Activated B cell treated with CpG ODN at 0.5 μM for 24 hours (primary cell): Measurements from ENCODE around the gene ABCB7. TPM values are rescaled to one million over a fixed set of nuclear protein-coding genes. Genes with fewer than 3 reads are reported as not detected.

ENCODE experiments used
- ATAC-seq: fragments of 200-7000 bp; cut with Tn5 transposase; one replicate; pipeline ENCODE4 v1.10.0; 2021; ENCODE audit warnings: low read depth, mild to moderate bottlenecking, moderate library complexity
- CTCF ChIA-PET: fragments of 350-600 bp; sonication (Branson Sonifier 250); formaldehyde crosslinking; loops from one replicate; lab custom pipeline; 2021; ENCODE audit warnings: antibody characterized with exemption; lab: Charles Lee
- POLR2A ChIA-PET: fragments of 350-600 bp; sonication (Branson Sonifier 250); formaldehyde crosslinking; loops from one replicate; lab custom pipeline; 2021; ENCODE audit warnings: antibody characterized with exemption; lab: Charles Lee
- DNase-seq: peaks from one replicate; pipeline ENCODE4 v3.0.0; 2022
- H3K27ac Mint-ChIP-seq: one replicate; pipeline ENCODE4 v1.8.0; 2020; ENCODE audit warnings: mixed read lengths
- H3K27me3 Mint-ChIP-seq: one replicate; pipeline ENCODE4 v1.8.0; 2021; ENCODE audit warnings: mixed read lengths
- H3K36me3 Mint-ChIP-seq: one replicate; pipeline ENCODE4 v1.8.0; 2021; ENCODE audit warnings: low read depth, mixed read lengths
- H3K4me1 Mint-ChIP-seq: one replicate; pipeline ENCODE4 v1.8.0; 2021; ENCODE audit warnings: mixed read lengths
- H3K4me3 Mint-ChIP-seq: one replicate; pipeline ENCODE4 v1.8.0; 2020; ENCODE audit warnings: mild to moderate bottlenecking, mixed read lengths
- H3K9me3 Mint-ChIP-seq: one replicate; pipeline ENCODE4 v1.8.0; 2020; ENCODE audit warnings: mixed read lengths
- intact Hi-C: fragments of 100-400 bp; cut with micrococcal nuclease; formaldehyde crosslinking; loops from one replicate; pipeline ENCODE4 v1.15.1; 2024
- total RNA-seq: library from RNA; stranded (reverse); gene quantifications from 2 replicates; pipeline ENCODE4 v1.2.3, GENCODE V29; 2022
- TF ChIP-seq, protein P1 (sequence below): fragments of 200-600 bp; IDR thresholded peaks from one replicate; pipeline ENCODE4 v1.8.0; 2022; ENCODE audit warnings: antibody characterized with exemption, mild to moderate bottlenecking

Gene ABCB7
- total RNA-seq, 1 donor from 2014 or later: 42.2 TPM

GRCh38 chrX:75156531-75156945, 455 bp upstream of the ABCB7 start:
- CTCF ChIA-PET: no interaction called here
- peaks cover 37% of the 10 kb centered on the region for H3K4me1 Mint-ChIP-seq
- peak overlapping the region; percentile 94 for H3K4me3 Mint-ChIP-seq
- H3K27me3 Mint-ChIP-seq: no peaks in the 10 kb centered on the region
- no peaks in the 10 kb centered on the region for H3K9me3 Mint-ChIP-seq
- intact Hi-C loops: loop anchor here (1.0 to 10.0 kb wide), 4 partner anchors 118 to 1271 kb away; partner anchors contain the start of genes MAGEE1, NEXMIF, RLIM and UPRT
- peak overlapping the region; percentile 96 for H3K27ac Mint-ChIP-seq
- POLR2A ChIA-PET: interaction anchor here (1.2 kb wide), 1 partner anchor 118 kb away, joined by 4 read pairs; the partner anchor contains the start of gene UPRT
- TF ChIP-seq, protein P1, sequence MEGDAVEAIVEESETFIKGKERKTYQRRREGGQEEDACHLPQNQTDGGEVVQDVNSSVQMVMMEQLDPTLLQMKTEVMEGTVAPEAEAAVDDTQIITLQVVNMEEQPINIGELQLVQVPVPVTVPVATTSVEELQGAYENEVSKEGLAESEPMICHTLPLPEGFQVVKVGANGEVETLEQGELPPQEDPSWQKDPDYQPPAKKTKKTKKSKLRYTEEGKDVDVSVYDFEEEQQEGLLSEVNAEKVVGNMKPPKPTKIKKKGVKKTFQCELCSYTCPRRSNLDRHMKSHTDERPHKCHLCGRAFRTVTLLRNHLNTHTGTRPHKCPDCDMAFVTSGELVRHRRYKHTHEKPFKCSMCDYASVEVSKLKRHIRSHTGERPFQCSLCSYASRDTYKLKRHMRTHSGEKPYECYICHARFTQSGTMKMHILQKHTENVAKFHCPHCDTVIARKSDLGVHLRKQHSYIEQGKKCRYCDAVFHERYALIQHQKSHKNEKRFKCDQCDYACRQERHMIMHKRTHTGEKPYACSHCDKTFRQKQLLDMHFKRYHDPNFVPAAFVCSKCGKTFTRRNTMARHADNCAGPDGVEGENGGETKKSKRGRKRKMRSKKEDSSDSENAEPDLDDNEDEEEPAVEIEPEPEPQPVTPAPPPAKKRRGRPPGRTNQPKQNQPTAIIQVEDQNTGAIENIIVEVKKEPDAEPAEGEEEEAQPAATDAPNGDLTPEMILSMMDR: no peak
- peaks cover 12% of the 10 kb centered on the region for H3K36me3 Mint-ChIP-seq
- ATAC-seq (peak; percentile 35), DNase-seq (no peak)

DNA sequence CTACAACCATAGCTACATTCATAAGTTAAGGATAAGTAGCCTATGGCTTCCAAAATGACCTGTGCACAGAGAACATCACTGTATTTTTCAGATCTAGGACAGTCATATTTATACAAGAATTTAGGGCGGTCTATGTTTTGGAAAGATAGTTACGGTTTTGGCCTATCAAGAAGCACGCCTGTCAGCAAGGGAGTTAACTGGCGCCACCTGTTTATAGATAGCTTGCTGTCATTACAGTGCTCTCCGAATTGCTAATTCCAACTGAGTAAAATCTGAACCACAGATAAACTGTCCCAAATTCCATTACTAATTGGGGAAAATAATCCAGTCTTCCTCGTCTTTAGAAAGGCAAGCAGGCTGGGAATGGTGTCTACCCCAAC, 646 bp downstream of the ABCB7 start:
- intact Hi-C loops: loop anchor here (5.0 to 10.0 kb wide), 2 partner anchors 231 to 1272 kb away; partner anchors contain the start of genes MAGEE1 and NEXMIF
- Mint-ChIP-seq H3K9me3 (no peaks in the 10 kb centered on the region), H3K27me3 (no peaks in the 10 kb centered on the region), H3K4me1 (peaks cover 43% of the 10 kb centered on the region), H3K27ac (peak overlapping the region; percentile 96), H3K4me3 (peak overlapping the region; percentile 94), H3K36me3 (peaks cover 18% of the 10 kb centered on the region)
- no peak for ATAC-seq
- CTCF ChIA-PET: no interaction called here
- TF ChIP-seq, protein P1: no peak
- no peak for DNase-seq
- POLR2A ChIA-PET: interaction anchor here (1.1 kb wide), 1 partner anchor 118 kb away, joined by 3 read pairs; the partner anchor contains the start of gene UPRT

DNA sequence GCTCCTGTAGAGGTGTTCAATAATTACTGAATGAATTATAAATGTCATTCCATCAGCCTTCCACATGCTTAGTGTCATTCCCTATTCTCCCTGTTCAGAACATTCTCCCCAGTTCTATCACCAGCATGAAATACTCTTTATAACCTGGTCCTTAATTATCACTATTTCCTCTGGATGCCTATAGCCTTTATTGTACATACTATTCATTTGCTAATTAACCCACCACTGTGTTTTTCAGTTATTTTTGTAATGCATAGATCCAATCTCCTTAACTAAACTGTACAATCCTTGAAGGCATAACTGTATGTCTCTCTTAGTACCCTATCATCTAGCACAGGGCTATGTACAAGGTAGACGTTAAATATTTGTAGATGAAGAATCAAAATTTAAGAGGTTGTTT, 1.2 kb downstream of the ABCB7 start:
- H3K9me3 Mint-ChIP-seq: no peaks in the 10 kb centered on the region
- DNase-seq: no peak
- intact Hi-C loops: loop anchor here (5.0 to 10.0 kb wide), 2 partner anchors 230 to 1272 kb away; partner anchors contain the start of genes MAGEE1 and NEXMIF
- H3K27me3 Mint-ChIP-seq: no peaks in the 10 kb centered on the region
- ATAC-seq: no peak
- H3K4me1 Mint-ChIP-seq: peaks cover 46% of the 10 kb centered on the region
- CTCF ChIA-PET: no interaction called here
- peak overlapping the region; percentile 94 for H3K4me3 Mint-ChIP-seq
- POLR2A ChIA-PET: interaction anchor here (1.1 kb wide), 1 partner anchor 119 kb away, joined by 3 read pairs; the partner anchor contains the start of gene UPRT
- TF ChIP-seq, protein P1: no peak
- no peak overlapping the region for H3K27ac Mint-ChIP-seq
- H3K36me3 Mint-ChIP-seq: peaks cover 19% of the 10 kb centered on the region

DNA sequence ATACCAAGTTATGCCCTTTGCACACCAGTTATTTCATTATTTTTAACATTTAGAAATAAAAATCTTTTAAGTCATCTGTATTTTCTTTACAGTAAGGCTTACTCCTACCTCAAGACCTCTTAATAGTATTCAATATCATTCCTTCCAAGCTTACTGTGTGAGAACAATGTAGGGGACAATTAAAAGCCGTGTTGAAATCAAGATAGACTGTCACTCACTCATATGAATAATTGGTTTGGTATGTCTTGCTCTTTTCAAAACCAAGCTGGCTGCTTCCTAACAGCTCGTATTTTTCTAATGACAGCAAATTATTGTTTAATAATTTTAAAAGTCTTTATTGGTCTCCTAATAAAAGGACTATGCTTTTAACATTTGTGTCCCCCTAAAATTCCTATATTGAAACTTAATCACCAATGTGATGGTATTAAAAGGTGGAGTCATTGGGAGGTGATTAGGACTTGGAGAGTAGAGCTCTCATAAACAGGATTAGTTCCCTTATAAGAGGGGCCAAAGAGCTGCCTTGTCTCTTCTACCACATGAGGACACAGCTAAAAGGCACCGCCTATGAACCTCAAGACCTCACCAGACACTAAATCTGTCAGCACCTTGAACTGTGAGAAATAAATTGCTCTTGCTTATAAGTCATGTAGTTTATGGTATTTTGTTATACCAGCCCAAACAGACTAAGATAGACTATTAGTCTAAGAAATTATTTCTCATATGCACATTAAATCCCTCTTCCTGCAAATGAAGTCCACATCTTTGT, 4.1 kb downstream of the ABCB7 start:
- no peak overlapping the region for H3K4me3 Mint-ChIP-seq
- peaks cover 52% of the 10 kb centered on the region for H3K4me1 Mint-ChIP-seq
- ChIA-PET POLR2A (interaction anchor here (0.7 kb wide), 1 partner anchor 8 kb away, joined by 7 read pairs; no protein-coding TSS in a partner anchor), CTCF (no interaction called here)
- peaks cover 3% of the 10 kb centered on the region for H3K9me3 Mint-ChIP-seq
- TF ChIP-seq, protein P1: no peak
- ATAC-seq (no peak), DNase-seq (no peak)
- H3K36me3 Mint-ChIP-seq: peaks cover 28% of the 10 kb centered on the region
- no peaks in the 10 kb centered on the region for H3K27me3 Mint-ChIP-seq
- no peak overlapping the region for H3K27ac Mint-ChIP-seq
- intact Hi-C loops: loop anchor here (10.0 kb wide), 1 partner anchor 227 kb away; the partner anchor contains the start of gene NEXMIF

DNA sequence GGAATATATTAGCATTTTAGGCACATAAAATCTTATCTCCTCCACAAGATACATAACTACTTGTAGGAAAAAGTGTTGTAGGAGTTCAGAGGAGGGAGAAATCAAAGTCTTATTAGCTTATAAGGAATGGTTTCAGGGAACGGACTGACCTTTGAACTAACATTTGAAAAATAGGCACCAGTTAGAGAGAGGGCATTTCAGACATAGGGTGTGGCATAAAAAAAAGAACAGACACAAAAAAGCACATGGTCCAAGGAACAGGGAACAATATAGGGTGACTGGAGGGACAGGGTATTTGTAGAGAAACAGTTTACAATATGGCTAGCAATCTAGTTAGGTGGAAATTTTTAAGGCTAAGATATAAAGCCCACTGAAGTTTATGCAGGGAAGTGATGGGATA, 6.4 kb downstream of the ABCB7 start:
- Mint-ChIP-seq H3K27me3 (no peaks in the 10 kb centered on the region), H3K27ac (no peak overlapping the region), H3K36me3 (peaks cover 16% of the 10 kb centered on the region), H3K4me3 (no peak overlapping the region), H3K9me3 (peaks cover 3% of the 10 kb centered on the region), H3K4me1 (peaks cover 46% of the 10 kb centered on the region)
- ChIA-PET CTCF (no interaction called here), POLR2A (no interaction called here)
- TF ChIP-seq, protein P1: no peak
- DNase-seq (no peak), ATAC-seq (no peak)
- intact Hi-C loops: loop anchor here (10.0 kb wide), 1 partner anchor 225 kb away; the partner anchor contains the start of gene NEXMIF
